ENCODE measurements around the gene NDRG2.

The NDRG2 gene

GRCh38 chr14:21017528-21018245, 7.2 kb downstream of the NDRG2 start:
- Histone ChIP-seq H3K27me3 (ENCODE audit: insufficient read depth, poor library complexity, severe bottlenecking) (no peaks in the 10 kb centered on the region), H3K4me3 (replicated peaks; ENCODE audit: insufficient read depth, low read length) (no peak overlapping the region), H3K27ac (replicated peaks) (peak overlapping the region; percentile 59)
- peak in 1 of 2 experiments; percentile 84 for DNase-seq (ENCODE audit: low read depth in 1 of 2, low spot score in 1 of 2)
- TF ChIP-seq CTCF (IDR thresholded peaks at IDR 0.05; ENCODE audit: insufficient read depth, low read length) (no peak), SPI1 (IDR thresholded peaks at IDR 0.05; ENCODE audit: borderline replicate concordance, low read depth) (peak; percentile 81)

GRCh38 chr14:21016413-21017190, 8.3 kb downstream of the NDRG2 start:
- no peak for TF ChIP-seq REST (IDR thresholded peaks at IDR 0.05; ENCODE audit: insufficient replicate concordance, low read depth)
- no peak for TF ChIP-seq CTCF (IDR thresholded peaks at IDR 0.05; ENCODE audit: insufficient read depth, low read length)
- TF ChIP-seq SPI1 (IDR thresholded peaks at IDR 0.05; ENCODE audit: borderline replicate concordance, low read depth), result peak; percentile 5; the same call in 1 of the 2 replicates
- Histone ChIP-seq H3K27ac (replicated peaks) (no peak overlapping the region), H3K4me3 (replicated peaks; ENCODE audit: insufficient read depth, low read length) (no peak overlapping the region), H3K27me3 (ENCODE audit: insufficient read depth, poor library complexity, severe bottlenecking) (no peaks in the 10 kb centered on the region)
- DNase-seq (ENCODE audit: low read depth in 1 of 2, low spot score in 1 of 2), result peak; percentile 26 to 69

GRCh38 chr14:21015312-21015711, 9.5 kb downstream of the NDRG2 start:
- Histone ChIP-seq H3K4me3 (replicated peaks; ENCODE audit: insufficient read depth, low read length) (no peak overlapping the region), H3K27ac (replicated peaks) (no peak overlapping the region), H3K27me3 (ENCODE audit: insufficient read depth, poor library complexity, severe bottlenecking) (no peaks in the 10 kb centered on the region)
- peak; percentile 60 to 78 for DNase-seq (ENCODE audit: low read depth in 1 of 2, low spot score in 1 of 2)
- no peak for TF ChIP-seq CTCF (IDR thresholded peaks at IDR 0.05; ENCODE audit: insufficient read depth, low read length)
- no peak for TF ChIP-seq POLR2AphosphoS5 (IDR thresholded peaks at IDR 0.05; ENCODE audit: low read depth)
- no peak for TF ChIP-seq REST (IDR thresholded peaks at IDR 0.05; ENCODE audit: insufficient replicate concordance, low read depth)
- TF ChIP-seq SPI1 (IDR thresholded peaks at IDR 0.05; ENCODE audit: borderline replicate concordance, low read depth), result 0 out of 2 replicates have a peak, but pooled peaks have one; percentile 14

Data from HL-60 (cell line).